ENCODE results near the gene OLFML2B. TPM values are rescaled to one million over a fixed set of nuclear protein-coding genes. Genes with fewer than 3 reads are reported as not detected.

The OLFML2B gene
- total RNA-seq, 1 donor from 2014 or later, result 1.2 TPM

DNA sequence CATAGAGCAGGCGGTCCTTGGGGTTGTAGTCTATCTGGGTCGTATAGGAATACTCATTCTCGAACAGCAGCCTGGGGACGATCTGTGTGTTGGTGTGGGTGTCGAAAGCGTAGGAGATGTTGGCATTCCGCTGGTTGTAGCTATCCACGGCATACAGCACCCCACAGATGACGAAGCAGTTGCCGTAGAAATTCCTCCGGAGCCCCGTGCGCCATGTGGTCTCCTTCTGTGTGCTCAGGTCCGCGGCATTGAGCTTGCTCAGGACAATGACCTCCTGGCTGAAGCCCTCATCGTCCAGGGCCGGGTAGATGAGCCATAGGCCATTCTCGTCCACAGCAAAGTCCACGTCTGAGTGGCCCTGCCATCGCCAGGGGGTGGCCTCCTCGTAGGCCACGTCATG, 39.9 kb downstream of the OLFML2B start:
- DNase-seq (ENCODE audit: low spot score in 2 of 2), result peak in 1 of 2 donors; percentile 33
- FAIRE-seq, result no peak

DNA sequence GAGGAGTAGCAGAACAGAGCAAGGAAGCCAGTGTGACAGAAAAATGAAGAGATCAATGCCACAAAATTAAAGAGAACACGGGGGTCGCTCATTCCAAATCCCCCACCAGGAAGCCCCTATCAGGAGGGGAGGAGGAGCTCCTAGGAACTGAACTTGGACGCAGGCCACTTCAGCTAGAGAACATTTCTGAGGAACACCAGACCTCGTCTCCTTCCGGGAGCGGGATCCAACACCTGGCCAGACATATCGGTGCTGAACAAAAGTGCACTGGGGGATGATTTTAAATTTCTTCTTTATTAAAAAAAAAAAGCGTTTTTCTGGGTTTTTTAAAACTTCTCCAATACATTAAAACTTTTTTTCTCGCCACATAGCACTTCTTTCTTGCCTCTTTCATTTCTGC, 40.8 kb downstream of the OLFML2B start:
- no peak for FAIRE-seq
- no peak for DNase-seq (ENCODE audit: low spot score in 2 of 2)

DNA sequence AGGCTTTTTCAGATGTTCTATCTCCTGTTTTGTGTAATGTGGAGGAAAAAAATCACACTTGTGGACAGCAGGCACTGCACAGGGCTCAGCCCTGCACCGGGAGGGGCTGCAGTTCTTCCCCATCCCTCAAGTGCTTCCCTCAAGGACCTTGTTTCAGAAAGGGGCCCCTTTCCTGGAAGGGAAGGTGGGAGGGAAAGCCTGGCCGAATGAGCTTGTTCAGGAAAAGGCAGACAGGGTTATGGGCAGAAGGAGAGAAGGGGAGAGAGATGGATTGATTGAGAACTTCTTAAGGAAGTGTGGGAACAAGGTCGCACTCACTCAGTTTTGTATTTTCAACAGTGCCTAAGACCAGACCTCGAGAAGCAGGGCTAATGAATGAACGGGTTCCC, 41.2 kb downstream of the OLFML2B start:
- no peak for DNase-seq (ENCODE audit: low spot score in 2 of 2)
- no peak for FAIRE-seq

- DNase-seq (ENCODE audit: low spot score in 2 of 2) (no peak), FAIRE-seq (no peak)
Observed at GRCh38 chr1:161981735-161982506, 41.7 kb downstream of the OLFML2B start.

DNA sequence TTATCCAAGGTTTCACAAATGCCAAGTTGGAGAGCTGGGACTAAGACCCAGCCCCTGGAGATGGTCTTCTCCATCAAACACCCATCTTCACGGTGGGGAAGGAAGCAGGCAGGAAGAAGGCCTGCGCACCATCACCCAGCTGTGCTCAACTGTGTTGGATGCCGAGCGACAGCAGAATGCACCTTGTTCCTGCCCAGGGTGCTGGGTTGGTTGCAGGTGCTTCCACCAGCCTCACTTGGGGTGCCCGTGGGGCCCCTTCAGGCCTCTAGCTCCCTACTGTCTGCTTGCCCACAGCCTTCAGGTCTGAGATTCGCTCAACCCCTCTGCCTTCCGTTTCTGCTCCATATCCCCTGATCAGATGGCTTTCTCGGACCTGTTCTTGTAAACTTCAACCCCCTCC, 42.5 kb downstream of the OLFML2B start:
- DNase-seq (ENCODE audit: low spot score in 2 of 2) (no peak), FAIRE-seq (no peak)

GRCh38 chr1:161978011-161978790, 45.5 kb downstream of the OLFML2B start:
- no peak for FAIRE-seq
- DNase-seq (ENCODE audit: low spot score in 2 of 2), result no peak

- DNase-seq (ENCODE audit: low spot score in 2 of 2), result no peak
- FAIRE-seq, result no peak
Observed at GRCh38 chr1:161973924-161974845, 49.5 kb downstream of the OLFML2B start.

DNA sequence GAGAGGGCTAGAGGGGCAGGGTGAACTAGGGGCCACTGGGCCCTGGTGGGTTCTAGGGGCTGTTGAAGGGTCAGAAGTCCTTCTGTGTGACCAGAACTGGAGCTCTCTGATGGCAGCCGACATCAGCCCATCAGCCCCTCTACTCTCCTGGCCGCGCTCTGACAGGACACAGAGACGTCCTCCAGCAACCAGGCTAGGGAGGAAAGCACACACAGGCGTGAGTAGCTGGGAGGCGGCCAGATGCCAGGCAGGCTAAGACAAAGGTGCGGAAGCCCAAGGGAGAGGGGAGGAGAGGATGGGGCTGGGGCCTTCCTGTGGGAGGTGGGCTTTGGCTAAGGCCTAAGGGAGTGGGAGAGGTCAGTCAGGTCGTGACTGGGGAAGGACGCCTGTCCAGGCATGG, 50.8 kb downstream of the OLFML2B start:
- no peak for FAIRE-seq
- DNase-seq (ENCODE audit: low spot score in 2 of 2), result no peak

GRCh38 chr1:161970633-161971032, 53.0 kb downstream of the OLFML2B start:
- DNase-seq (ENCODE audit: low spot score in 2 of 2), result no peak
- FAIRE-seq, result no peak

DNA sequence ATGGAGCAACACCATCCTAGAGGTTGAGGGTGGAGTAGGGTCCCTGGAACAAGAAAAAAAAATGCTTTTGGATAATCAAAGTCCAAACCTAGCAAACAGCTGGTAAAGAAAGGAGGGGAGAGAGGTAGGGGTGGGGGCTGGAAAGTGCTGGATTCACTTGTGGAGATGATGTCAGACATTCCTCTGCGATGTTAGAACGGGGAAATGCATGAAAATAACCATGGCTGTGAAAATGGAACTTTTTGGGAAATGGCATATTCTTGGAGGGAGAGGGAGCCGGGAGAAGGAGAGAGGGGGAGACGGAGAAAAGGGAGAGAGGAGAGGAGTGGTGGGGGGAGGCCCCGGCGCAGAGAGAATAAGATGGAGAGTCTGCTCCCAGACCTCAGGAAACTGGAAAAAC, 53.6 kb downstream of the OLFML2B start:
- no peak for FAIRE-seq

GRCh38 chr1:161966067-161966466, 57.6 kb downstream of the OLFML2B start:
- FAIRE-seq, result no peak

More for the DNA sequence above, 53.6 kb downstream of the OLFML2B start:
- DNase-seq (ENCODE audit: low spot score in 2 of 2), result no peak

DNA sequence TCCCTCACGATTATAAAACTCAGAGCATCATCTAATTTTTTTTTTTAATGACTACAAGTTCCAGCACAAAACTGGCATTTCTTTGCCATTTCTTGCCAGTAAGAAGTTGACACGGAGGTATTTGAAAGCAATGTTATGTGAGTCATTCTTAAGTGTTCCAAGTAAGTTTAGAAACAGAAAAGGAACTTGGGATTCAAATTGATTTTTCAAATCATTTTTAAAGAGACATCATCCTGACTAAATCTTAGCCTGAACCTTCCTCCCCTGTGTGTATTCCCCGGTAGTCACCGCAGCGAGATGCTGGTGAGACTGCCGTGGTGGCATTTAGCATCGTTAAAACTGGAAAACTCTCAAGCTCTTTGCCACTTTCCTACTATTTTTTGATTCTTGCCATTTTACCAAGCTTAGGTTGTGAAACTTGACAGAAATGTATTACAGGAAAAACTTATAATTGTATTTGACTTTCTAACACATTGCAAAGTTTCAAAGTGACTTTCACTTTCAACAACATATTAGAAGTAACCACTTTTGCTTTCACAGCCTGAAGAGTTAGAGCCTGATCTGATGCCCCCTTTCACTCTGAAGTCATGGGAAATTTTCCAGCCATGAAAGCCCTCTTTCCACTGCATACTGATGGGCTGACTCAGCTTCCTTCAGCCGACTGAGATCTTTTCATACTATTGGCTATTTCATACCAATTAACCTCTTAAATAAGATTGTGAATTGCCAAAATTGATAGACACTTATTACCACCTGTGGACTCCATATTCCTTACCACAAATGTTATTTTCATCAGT, 61.4 kb downstream of the OLFML2B start:
- DNase-seq (ENCODE audit: low spot score in 2 of 2), result no peak
- FAIRE-seq, result no peak

More at GRCh38 chr1:161966067-161966466, 57.6 kb downstream of the OLFML2B start:
- DNase-seq (ENCODE audit: low spot score in 2 of 2), result no peak

DNA sequence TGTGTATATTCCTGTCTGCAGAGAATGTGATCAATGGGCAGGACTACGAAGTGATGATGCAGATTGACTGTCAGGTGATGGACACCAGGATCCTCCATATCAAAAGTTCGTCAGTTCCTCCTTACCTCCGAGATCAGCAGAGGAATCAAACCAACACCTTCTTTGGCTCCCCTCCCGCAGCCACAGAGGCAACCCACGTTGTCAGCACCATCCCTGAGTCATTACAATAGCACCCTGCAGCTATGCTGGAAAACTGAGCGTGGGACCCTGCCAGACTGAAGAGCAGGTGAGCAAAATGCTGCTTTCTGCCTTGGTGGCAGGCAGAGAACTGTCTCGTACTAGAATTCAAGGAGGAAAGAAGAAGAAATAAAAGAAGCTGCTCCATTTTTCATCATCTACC, 65.2 kb downstream of the OLFML2B start:
- FAIRE-seq, result no peak
- no peak for DNase-seq (ENCODE audit: low spot score in 2 of 2)

- no peak for DNase-seq (ENCODE audit: low spot score in 2 of 2)
- FAIRE-seq, result no peak
Observed at GRCh38 chr1:161956930-161957329, 66.7 kb downstream of the OLFML2B start.

DNA sequence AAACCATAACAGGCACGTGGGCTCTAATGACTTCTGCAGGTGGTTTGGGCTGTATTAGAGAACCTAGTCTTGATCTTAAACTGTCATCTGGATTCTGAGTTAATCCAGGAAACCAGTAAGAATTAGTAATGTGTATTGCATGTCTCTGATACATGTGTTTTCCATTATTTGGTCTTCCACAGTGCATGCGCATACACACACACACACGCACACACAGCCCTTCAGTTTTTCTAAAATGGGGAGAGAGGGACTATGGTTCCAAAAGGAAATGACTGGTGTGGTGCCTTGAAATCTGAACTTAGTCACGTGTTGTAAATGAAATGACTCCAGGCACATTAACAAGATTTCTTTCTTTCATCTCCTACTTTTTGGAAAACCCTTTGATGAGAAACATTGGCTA, 67.6 kb downstream of the OLFML2B start:
- no peak for DNase-seq (ENCODE audit: low spot score in 2 of 2)
- no peak for FAIRE-seq

- DNase-seq (ENCODE audit: low spot score in 2 of 2), result no peak
- FAIRE-seq, result no peak
Observed at GRCh38 chr1:161955606-161956005, 68.1 kb downstream of the OLFML2B start.

DNA sequence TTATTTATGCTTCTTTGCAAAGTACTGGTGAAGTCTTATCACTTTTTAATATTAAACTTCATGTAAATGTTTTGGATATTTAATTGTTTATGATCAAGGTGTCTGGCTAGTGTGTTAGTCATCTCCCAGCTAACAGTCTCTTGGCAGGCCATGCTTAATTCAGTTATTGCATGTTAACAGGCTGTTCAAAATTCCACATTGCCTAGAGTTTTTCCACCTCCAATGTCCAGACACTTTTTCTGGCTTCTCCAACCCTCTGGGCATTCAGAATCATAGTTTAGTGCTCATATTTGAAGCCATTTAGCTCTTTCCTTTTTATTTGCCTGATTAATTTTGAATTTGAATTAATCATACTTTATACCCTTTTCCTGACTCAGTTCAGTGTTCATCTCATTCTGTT, 69.2 kb downstream of the OLFML2B start:
- no peak for FAIRE-seq

DNA sequence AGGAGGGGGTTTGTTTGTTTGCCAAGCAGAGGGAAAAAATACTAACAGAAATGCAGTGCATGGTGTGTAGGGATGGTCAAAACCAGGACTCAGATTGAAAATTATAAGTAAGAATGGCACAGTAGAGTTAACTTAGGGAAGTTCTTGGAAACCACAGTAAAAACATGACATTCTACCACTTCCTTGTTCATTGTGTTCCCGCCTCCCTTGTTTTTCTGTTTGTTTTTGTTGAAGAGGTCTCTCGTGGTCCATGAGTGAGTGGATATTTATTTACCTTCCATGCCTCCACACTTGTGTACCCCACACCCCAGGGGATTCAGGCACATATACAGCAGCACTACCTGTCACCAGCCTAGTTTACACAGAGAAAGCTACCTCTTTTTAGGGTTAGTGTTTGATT, 69.6 kb downstream of the OLFML2B start:
- FAIRE-seq, result no peak
- DNase-seq (ENCODE audit: low spot score in 2 of 2), result no peak

More for the DNA sequence above, 69.2 kb downstream of the OLFML2B start:
- no peak for DNase-seq (ENCODE audit: low spot score in 2 of 2)

- no peak for DNase-seq (ENCODE audit: low spot score in 2 of 2)
Observed at GRCh38 chr1:161953256-161953920, 70.3 kb downstream of the OLFML2B start.

More at GRCh38 chr1:161953256-161953920, 70.3 kb downstream of the OLFML2B start:
- no peak for FAIRE-seq

Data from frontal cortex (tissue), 4 donors.